Nephron progenitor cell (in vitro differentiated cells): ENCODE data around the gene MRPL21.
"Not testable (repeated sequence)": the region's sequence is repeated elsewhere in the genome, so short reads cannot be mapped to it uniquely, and the experiment has no call there.

Source experiments
- DNase-seq: peaks from one replicate; pipeline ENCODE4 v3.0.0; 2021
- H3K27ac Mint-ChIP-seq: 2 replicates; pipeline ENCODE4 v1.8.0; 2021; ENCODE audit warnings: mild to moderate bottlenecking, moderate library complexity, mixed read lengths
- H3K27me3 Mint-ChIP-seq: 2 replicates; pipeline ENCODE4 v1.8.0; 2021; ENCODE audit warnings: mild to moderate bottlenecking, low read depth, mixed read lengths; ENCODE audit not compliant: poor library complexity
- H3K36me3 Mint-ChIP-seq: 2 replicates; pipeline ENCODE4 v1.8.0; 2021; ENCODE audit warnings: low read depth, mixed read lengths
- H3K4me1 Mint-ChIP-seq: 2 replicates; pipeline ENCODE4 v1.8.0; 2021; ENCODE audit warnings: mixed read lengths
- H3K4me3 Mint-ChIP-seq: 2 replicates; pipeline ENCODE4 v1.8.0; 2021; ENCODE audit warnings: mild to moderate bottlenecking, moderate library complexity, mixed read lengths
- H3K9me3 Mint-ChIP-seq: 2 replicates; pipeline ENCODE4 v1.8.0; 2021; ENCODE audit warnings: mild to moderate bottlenecking, moderate library complexity, mixed read lengths
- CTCF ChIP-seq: fragments of 200-600 bp; sonication (generic); IDR thresholded peaks from 2 replicates; pipeline ENCODE4 v1.5.0; 2021; ENCODE audit warnings: antibody characterized with exemption

The MRPL21 gene

GRCh38 chr11:68865241-68865640, 38.4 kb downstream of the MRPL21 start:
- Mint-ChIP-seq H3K4me3 (no peak overlapping the region), H3K27me3 (peaks cover 12% of the 10 kb centered on the region), H3K4me1 (peaks cover 17% of the 10 kb centered on the region), H3K9me3 (peaks cover 27% of the 10 kb centered on the region), H3K36me3 (peaks cover 11% of the 10 kb centered on the region), H3K27ac (no peak overlapping the region)
- DNase-seq = no peak
- no peak for TF ChIP-seq CTCF

- Mint-ChIP-seq H3K4me1 (peaks cover 4% of the 10 kb centered on the region), H3K36me3 (peaks cover 11% of the 10 kb centered on the region), H3K9me3 (peaks cover 38% of the 10 kb centered on the region), H3K4me3 (no peak overlapping the region), H3K27me3 (peaks cover 7% of the 10 kb centered on the region), H3K27ac (no peak overlapping the region)
- DNase-seq = no peak
- no peak for TF ChIP-seq CTCF
Observed at GRCh38 chr11:68863553-68864265, 39.9 kb downstream of the MRPL21 start.

GRCh38 chr11:68862421-68862820, 41.2 kb downstream of the MRPL21 start:
- peaks cover 38% of the 10 kb centered on the region for H3K9me3 Mint-ChIP-seq
- peaks cover 13% of the 10 kb centered on the region for H3K27me3 Mint-ChIP-seq
- TF ChIP-seq CTCF = no peak
- no peaks in the 10 kb centered on the region for H3K4me1 Mint-ChIP-seq
- H3K4me3 Mint-ChIP-seq = no peak overlapping the region
- peaks cover 11% of the 10 kb centered on the region for H3K36me3 Mint-ChIP-seq
- H3K27ac Mint-ChIP-seq = no peak overlapping the region
- no peak for DNase-seq

GRCh38 chr11:68859123-68859522, 44.5 kb downstream of the MRPL21 start:
- H3K27me3 Mint-ChIP-seq = peaks cover 46% of the 10 kb centered on the region
- TF ChIP-seq CTCF = no peak

GRCh38 chr11:68857037-68857586, 46.5 kb downstream of the MRPL21 start:
- no peak overlapping the region for H3K4me3 Mint-ChIP-seq
- H3K9me3 Mint-ChIP-seq = peaks cover 23% of the 10 kb centered on the region
- no peaks in the 10 kb centered on the region for H3K36me3 Mint-ChIP-seq
- DNase-seq = no peak
- TF ChIP-seq CTCF = no peak
- H3K27ac Mint-ChIP-seq = no peak overlapping the region
- H3K27me3 Mint-ChIP-seq = peaks cover 63% of the 10 kb centered on the region
- peaks cover 6% of the 10 kb centered on the region for H3K4me1 Mint-ChIP-seq

More at GRCh38 chr11:68859123-68859522, 44.5 kb downstream of the MRPL21 start:
- peaks cover 37% of the 10 kb centered on the region for H3K9me3 Mint-ChIP-seq
- H3K36me3 Mint-ChIP-seq = peaks cover 10% of the 10 kb centered on the region
- H3K4me3 Mint-ChIP-seq = no peak overlapping the region
- H3K4me1 Mint-ChIP-seq = peaks cover 3% of the 10 kb centered on the region
- DNase-seq = no peak
- no peak overlapping the region for H3K27ac Mint-ChIP-seq

- H3K4me3 Mint-ChIP-seq, H3K4me1 Mint-ChIP-seq, DNase-seq, H3K36me3 Mint-ChIP-seq, H3K27ac Mint-ChIP-seq: not testable (repeated sequence)
- H3K9me3 Mint-ChIP-seq = peaks cover 23% of the 10 kb centered on the region
- peaks cover 67% of the 10 kb centered on the region for H3K27me3 Mint-ChIP-seq
Observed at GRCh38 chr11:68856425-68857030, 47.1 kb downstream of the MRPL21 start.
